Upper lobe of right lung (tissue), 1 donor: ENCODE data around the gene DENND1B. TPM values are rescaled to one million over a fixed set of nuclear protein-coding genes. Genes with fewer than 3 reads are reported as not detected.
A peak's percentile ranks its signal among the peaks of the same experiment; 100 is the strongest.
"Not testable (repeated sequence)": the region's sequence is repeated elsewhere in the genome, so short reads cannot be mapped to it uniquely, and the experiment has no call there.

Experiments used
- ATAC-seq: fragments of 200-7000 bp; cut with Tn5 transposase; one replicate; pipeline ENCODE4 v1.9.1; 2020; ENCODE audit warnings: mild to moderate bottlenecking, moderate library complexity
- DNase-seq: peaks from one replicate; pipeline ENCODE4 v3.0.0-alpha.2; 2020
- H3K27ac ChIP-seq: fragments of 200-600 bp; one replicate; pipeline ENCODE4 v1.8.0; 2022
- H3K27me3 ChIP-seq: fragments of 200-600 bp; one replicate; pipeline ENCODE4 v1.8.0; 2022; ENCODE audit warnings: mild to moderate bottlenecking
- H3K36me3 ChIP-seq: fragments of 200-600 bp; one replicate; pipeline ENCODE4 v1.8.0; 2022
- H3K4me1 ChIP-seq: fragments of 200-600 bp; one replicate; pipeline ENCODE4 v1.8.0; 2022
- H3K4me3 ChIP-seq: fragments of 200-600 bp; one replicate; pipeline ENCODE4 v1.8.0; 2022; ENCODE audit warnings: mild to moderate bottlenecking
- H3K9me3 ChIP-seq: fragments of 200-600 bp; one replicate; pipeline ENCODE4 v1.8.0; 2022
- intact Hi-C: fragments of 100-400 bp; cut with DNase I; formaldehyde crosslinking; loops from one replicate; pipeline ENCODE4 v1.11.0; 2022
- total RNA-seq: library from RNA; stranded (reverse); fragmentation: NEBNext Ultra II Directional; extraction: Animal tissue kit (Norgen Biotek cat#: 25700); gene quantifications from one replicate; pipeline ENCODE4 v1.2.1, GENCODE V29; 2021
- TF ChIP-seq, protein P1 (sequence below): fragments of 200-600 bp; IDR thresholded peaks from one replicate; pipeline ENCODE4 v1.8.0; 2022; ENCODE audit warnings: antibody characterized with exemption
- donor health status: DM: no; HTN: yes; CAD: no; lungs with severe emphysema.

Gene DENND1B
- total RNA-seq, 1 donor from 2014 or later, result 20.1 TPM

DNA sequence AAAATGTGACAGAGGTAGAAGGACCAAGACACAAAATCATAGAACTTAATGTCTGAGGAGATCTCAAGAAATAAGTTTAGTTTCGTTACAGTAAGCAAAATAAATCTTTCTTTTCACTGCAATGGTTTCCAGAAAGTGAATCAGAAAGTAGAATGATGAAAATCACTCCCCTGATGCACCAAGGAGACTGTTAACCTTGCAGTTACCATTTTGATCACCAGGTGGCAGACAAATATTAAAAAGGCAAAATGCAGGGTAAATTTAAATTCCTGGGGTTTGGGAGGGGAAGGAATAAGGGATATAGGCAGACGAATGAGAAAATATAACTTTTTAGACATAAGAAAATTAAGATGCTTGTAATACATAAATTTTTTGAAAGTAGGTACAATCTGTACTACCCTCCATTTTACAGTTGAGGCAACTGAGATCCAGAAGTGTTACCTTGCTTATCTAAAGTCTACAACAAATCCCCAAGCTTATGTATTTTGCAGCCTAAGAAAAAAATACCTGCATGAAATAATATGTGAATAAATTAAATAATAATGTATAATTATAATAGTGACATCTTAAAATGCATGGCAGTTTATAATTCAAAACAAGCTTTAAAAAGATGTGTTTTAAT lies 254.1 kb downstream of the DENND1B start:
- Histone ChIP-seq H3K4me1 (no peaks in the 10 kb centered on the region), H3K4me3 (no peak overlapping the region), H3K27me3 (no peaks in the 10 kb centered on the region), H3K9me3 (no peaks in the 10 kb centered on the region), H3K36me3 (no peaks in the 10 kb centered on the region), H3K27ac (no peak overlapping the region)
- ATAC-seq, result no peak
- intact Hi-C loops, result no loop called here
- TF ChIP-seq, protein P1, sequence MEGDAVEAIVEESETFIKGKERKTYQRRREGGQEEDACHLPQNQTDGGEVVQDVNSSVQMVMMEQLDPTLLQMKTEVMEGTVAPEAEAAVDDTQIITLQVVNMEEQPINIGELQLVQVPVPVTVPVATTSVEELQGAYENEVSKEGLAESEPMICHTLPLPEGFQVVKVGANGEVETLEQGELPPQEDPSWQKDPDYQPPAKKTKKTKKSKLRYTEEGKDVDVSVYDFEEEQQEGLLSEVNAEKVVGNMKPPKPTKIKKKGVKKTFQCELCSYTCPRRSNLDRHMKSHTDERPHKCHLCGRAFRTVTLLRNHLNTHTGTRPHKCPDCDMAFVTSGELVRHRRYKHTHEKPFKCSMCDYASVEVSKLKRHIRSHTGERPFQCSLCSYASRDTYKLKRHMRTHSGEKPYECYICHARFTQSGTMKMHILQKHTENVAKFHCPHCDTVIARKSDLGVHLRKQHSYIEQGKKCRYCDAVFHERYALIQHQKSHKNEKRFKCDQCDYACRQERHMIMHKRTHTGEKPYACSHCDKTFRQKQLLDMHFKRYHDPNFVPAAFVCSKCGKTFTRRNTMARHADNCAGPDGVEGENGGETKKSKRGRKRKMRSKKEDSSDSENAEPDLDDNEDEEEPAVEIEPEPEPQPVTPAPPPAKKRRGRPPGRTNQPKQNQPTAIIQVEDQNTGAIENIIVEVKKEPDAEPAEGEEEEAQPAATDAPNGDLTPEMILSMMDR, result peak; percentile 59
- DNase-seq, result no peak

DNA sequence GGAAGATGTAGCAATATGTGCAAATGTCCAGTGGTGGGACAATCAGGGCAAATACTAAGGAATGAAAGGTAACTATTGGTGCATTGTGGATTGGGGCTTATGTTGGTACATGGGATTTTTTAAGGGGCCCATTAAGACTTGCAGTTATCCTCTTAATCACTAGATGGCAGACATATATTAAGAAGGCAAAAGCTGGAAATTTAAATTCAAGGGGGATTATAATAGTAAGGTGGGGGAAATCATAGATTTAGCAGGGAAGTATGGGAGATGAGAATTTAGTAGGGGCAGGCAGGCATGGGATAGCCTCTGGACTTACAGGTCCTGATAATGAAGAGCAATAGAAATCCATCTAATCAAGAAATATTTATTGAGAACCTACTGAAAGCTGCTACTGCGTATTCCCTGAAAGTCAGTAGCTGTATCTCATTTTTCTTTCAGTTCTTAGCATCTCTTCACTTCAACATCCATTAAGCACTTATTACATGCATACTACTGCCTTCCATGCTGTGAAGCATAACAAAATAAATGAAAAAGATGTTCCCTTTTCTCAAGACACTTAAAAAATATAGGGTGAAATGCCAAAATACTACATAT lies 255.4 kb downstream of the DENND1B start:
- Histone ChIP-seq H3K36me3 (no peaks in the 10 kb centered on the region), H3K27me3 (no peaks in the 10 kb centered on the region), H3K9me3 (no peaks in the 10 kb centered on the region), H3K4me3 (no peak overlapping the region), H3K27ac (no peak overlapping the region), H3K4me1 (no peaks in the 10 kb centered on the region)
- ATAC-seq (no peak), DNase-seq (no peak)
- TF ChIP-seq, protein P1, result peak; percentile 39
- intact Hi-C loops, result no loop called here

DNA sequence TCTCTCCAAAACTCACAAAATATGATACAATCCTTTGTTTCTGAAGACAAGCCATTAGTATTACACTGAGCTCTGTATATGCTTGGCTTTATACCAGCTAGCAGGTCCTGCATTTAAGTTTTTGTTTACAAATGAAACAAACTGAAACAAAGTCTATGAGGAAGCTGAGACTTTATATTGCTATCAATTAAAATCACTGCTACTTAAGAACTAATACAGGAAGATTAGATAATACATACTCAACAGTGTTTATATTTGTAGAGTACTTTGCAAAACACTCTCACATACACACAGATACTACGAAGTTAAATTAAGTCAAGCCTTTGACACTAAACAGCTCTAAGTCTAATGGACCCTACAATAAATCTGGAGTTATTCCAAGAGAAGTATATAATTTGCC lies 259.9 kb downstream of the DENND1B start:
- TF ChIP-seq, protein P1, result no peak
- no peak overlapping the region for H3K27ac ChIP-seq
- no peak overlapping the region for H3K4me3 ChIP-seq
- H3K9me3 ChIP-seq, result no peaks in the 10 kb centered on the region
- DNase-seq, result no peak
- no peaks in the 10 kb centered on the region for H3K4me1 ChIP-seq
- intact Hi-C loops, result no loop called here
- no peak for ATAC-seq
- no peaks in the 10 kb centered on the region for H3K27me3 ChIP-seq
- peaks cover 13% of the 10 kb centered on the region for H3K36me3 ChIP-seq

DNA sequence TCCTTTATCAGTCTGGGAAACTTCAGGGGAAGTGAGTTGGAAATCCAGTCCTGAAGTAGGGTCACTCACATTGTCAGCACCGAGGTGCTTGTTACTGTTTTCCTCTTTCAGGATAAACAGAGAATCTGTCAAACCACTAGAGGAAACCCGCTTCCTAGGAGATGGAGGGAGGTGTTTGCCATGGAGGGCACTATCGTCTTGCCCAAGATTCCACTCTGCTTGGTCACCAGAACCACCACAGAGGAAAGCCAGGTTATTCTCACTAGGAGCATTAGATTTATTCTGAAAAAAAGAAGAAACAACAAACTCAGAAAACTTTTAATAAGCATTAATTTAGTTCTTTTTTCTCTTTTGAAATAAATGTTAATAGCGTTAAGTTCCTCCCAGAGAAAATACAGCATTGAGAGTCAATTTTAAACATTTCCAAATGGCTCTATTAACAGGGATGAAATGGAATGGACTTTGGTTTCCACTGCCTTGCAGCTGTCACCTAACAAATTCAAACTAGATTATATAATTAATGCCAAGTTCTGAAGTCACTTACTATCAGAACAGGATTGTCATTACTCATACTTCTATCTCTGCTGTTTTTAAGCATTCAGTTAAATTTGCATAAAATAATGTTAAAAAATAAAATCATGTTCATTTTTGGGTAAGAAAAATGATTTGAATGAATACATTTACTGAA lies 264.4 kb downstream of the DENND1B start:
- intact Hi-C loops, result no loop called here
- H3K4me1 ChIP-seq, result no peaks in the 10 kb centered on the region
- ATAC-seq, result no peak
- H3K27ac ChIP-seq, result no peak overlapping the region
- H3K36me3 ChIP-seq, result peaks cover 23% of the 10 kb centered on the region
- H3K27me3 ChIP-seq, result no peaks in the 10 kb centered on the region
- H3K4me3 ChIP-seq, result no peak overlapping the region
- H3K9me3 ChIP-seq, result no peaks in the 10 kb centered on the region
- TF ChIP-seq, protein P1, result no peak
- DNase-seq, result no peak

DNA sequence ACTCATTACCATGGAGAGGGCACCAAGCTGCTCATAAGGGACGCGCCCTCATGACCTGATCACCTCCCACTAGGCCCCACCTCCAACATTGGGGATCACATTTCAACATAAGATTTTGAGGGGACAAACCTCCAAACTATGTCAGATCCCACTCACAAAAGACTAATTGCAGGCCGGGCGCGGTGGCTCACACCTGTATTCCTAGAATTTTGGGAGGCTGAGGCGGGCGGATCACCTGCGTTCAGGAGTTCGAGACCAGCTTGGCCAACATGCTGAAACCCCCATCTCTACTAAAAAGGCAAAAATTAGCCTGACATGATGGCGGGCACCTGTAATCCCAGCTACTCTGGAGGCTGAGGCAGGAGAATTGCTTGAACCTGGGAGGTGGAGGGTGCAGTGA lies 278.6 kb downstream of the DENND1B start:
- Histone ChIP-seq H3K27ac (no peak overlapping the region), H3K4me3 (no peak overlapping the region), H3K9me3 (no peaks in the 10 kb centered on the region), H3K27me3 (no peaks in the 10 kb centered on the region), H3K4me1 (no peaks in the 10 kb centered on the region), H3K36me3 (no peaks in the 10 kb centered on the region)
- intact Hi-C loops, result no loop called here
- TF ChIP-seq, protein P1, result no peak
- DNase-seq, result no peak
- ATAC-seq, result no peak

DNA sequence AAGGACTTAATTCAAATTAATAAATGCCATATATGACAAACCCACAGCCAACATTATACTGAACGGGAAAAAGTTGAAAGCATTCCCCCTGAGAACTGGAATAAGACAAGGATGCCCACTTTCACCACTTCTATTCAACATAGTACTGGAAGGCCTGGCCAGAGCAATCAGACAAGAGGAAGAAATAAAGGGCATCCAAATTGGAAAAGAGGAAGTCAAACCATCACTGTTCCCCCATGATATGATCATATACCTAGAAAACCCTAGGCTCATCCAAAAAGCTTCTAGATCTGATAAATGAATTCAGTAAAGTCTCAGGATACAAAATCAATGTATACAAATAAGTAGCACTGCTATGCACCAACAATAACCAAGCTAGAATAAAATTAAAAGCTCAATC lies 283.8 kb downstream of the DENND1B start:
- H3K9me3 ChIP-seq, H3K36me3 ChIP-seq, H3K4me1 ChIP-seq, H3K4me3 ChIP-seq, H3K27me3 ChIP-seq, DNase-seq, ATAC-seq, H3K27ac ChIP-seq, intact Hi-C loops: not testable (repeated sequence)
